ENCODE results near the gene BRINP2.
"Not testable (repeated sequence)": the region's sequence is repeated elsewhere in the genome, so short reads cannot be mapped to it uniquely, and the experiment has no call there.

Gene BRINP2

GRCh38 chr1:177278626-177279390, 108.0 kb downstream of the BRINP2 start:
- no peak for DNase-seq

- no peak for DNase-seq
These were observed 111.1 kb downstream of the BRINP2 start for GRCh38 chr1:177281901-177282300.

- DNase-seq: no peak
These were observed 112.2 kb downstream of the BRINP2 start for GRCh38 chr1:177282976-177283375.

GRCh38 chr1:177283380-177283779, 112.6 kb downstream of the BRINP2 start:
- DNase-seq: no peak

GRCh38 chr1:177286396-177286795, 115.6 kb downstream of the BRINP2 start:
- DNase-seq: no peak

- DNase-seq: no peak
These were observed 116.5 kb downstream of the BRINP2 start for GRCh38 chr1:177287270-177287669.

GRCh38 chr1:177287994-177288393, 117.2 kb downstream of the BRINP2 start:
- DNase-seq: no peak

- no peak for DNase-seq
These were observed 118.8 kb downstream of the BRINP2 start for GRCh38 chr1:177289532-177289931.

- no peak for DNase-seq
These were observed 129.7 kb downstream of the BRINP2 start for GRCh38 chr1:177300431-177300830.

GRCh38 chr1:177301425-177302124, 130.8 kb downstream of the BRINP2 start:
- DNase-seq: no peak

- no peak for DNase-seq
These were observed 131.7 kb downstream of the BRINP2 start for GRCh38 chr1:177302357-177303044.

- no peak for DNase-seq
These were observed 134.6 kb downstream of the BRINP2 start for GRCh38 chr1:177305040-177306018.

- no peak for DNase-seq
These were observed 135.3 kb downstream of the BRINP2 start for GRCh38 chr1:177306019-177306415.

GRCh38 chr1:177306981-177307380, 136.2 kb downstream of the BRINP2 start:
- no peak for DNase-seq

GRCh38 chr1:177307771-177308170, 137.0 kb downstream of the BRINP2 start:
- no peak for DNase-seq

- DNase-seq: no peak
These were observed 139.1 kb downstream of the BRINP2 start for GRCh38 chr1:177309880-177310279.

- no peak for DNase-seq
These were observed 139.6 kb downstream of the BRINP2 start for GRCh38 chr1:177310326-177310725.

- DNase-seq: no peak
These were observed 140.4 kb downstream of the BRINP2 start for GRCh38 chr1:177311111-177311510.

- no peak for DNase-seq
These were observed 140.8 kb downstream of the BRINP2 start for GRCh38 chr1:177311586-177311985.

GRCh38 chr1:177315261-177315660, 144.5 kb downstream of the BRINP2 start:
- no peak for DNase-seq

- DNase-seq: no peak
These were observed 145.0 kb downstream of the BRINP2 start for GRCh38 chr1:177315761-177316160.

- not testable (repeated sequence) for DNase-seq
These were observed 150.7 kb downstream of the BRINP2 start for GRCh38 chr1:177321434-177321833.

GRCh38 chr1:177328251-177328650, 157.5 kb downstream of the BRINP2 start:
- no peak for DNase-seq

All from MV-4-11 (cell line).